Endothelial cell of umbilical vein (primary cell): ENCODE results near the gene ADCY2. TPM values are rescaled to one million over a fixed set of nuclear protein-coding genes. Genes with fewer than 3 reads are reported as not detected.

Experiments
- BruUV-seq: library from RNA; stranded (reverse); fragments of 400-500 nt; replicated peaks from 2 replicates; lab custom pipeline; 2021; lab: Mats Ljungman, UMichigan
- CTCF ChIA-PET: fragments of 300-600, 350-600 bp; sonication (Branson Sonifier 250); formaldehyde crosslinking; loops from one replicate; lab custom pipeline; 2021; ENCODE audit warnings: antibody characterized with exemption, inconsistent platforms; lab: Charles Lee
- POLR2A ChIA-PET: fragments of 300-600, 350-600 bp; sonication (Branson Sonifier 250); formaldehyde crosslinking; loops from one replicate; lab custom pipeline; 2021; ENCODE audit warnings: antibody characterized with exemption, inconsistent platforms; lab: Charles Lee
- DNase-seq: peaks from one replicate; pipeline ENCODE4 v3.0.0-alpha.2; 2011; ENCODE audit warnings: low read depth, low spot score
- FAIRE-seq: peaks from 2 replicates; lab custom pipeline; 2011; peaks lifted over from hg19 to GRCh38; lab: Jason Lieb, UNC
- H2AFZ ChIP-seq: 2 replicates; pipeline ENCODE4 v1.6.0; 2012; ENCODE audit warnings: low read depth, low read length, control low read depth, inconsistent platforms
- H3K27ac ChIP-seq: 2 replicates; pipeline ENCODE4 v1.5.1; 2011; ENCODE audit warnings: low read depth, mild to moderate bottlenecking, control low read depth, low read length, moderate library complexity; ENCODE audit not compliant: insufficient read depth
- H3K27me3 ChIP-seq, 2 experiments: 2 replicates each; pipeline versions ENCODE4 v1.6.0 to v1.6.1; 2011; ENCODE audit warnings: low read length in 2 of 2, mixed read lengths in 1 of 2; ENCODE audit not compliant: control insufficient read depth in 2 of 2, insufficient read depth in 2 of 2
- H3K36me3 ChIP-seq, 2 experiments: 2 replicates in 1 of 2; 3 replicates in 1 of 2; pipeline ENCODE4 v1.5.1; 2011; ENCODE audit warnings: low read length in 2 of 2, mild to moderate bottlenecking in 1 of 2, moderate library complexity in 1 of 2; ENCODE audit not compliant: control insufficient read depth in 2 of 2, insufficient read depth in 2 of 2; ENCODE audit errors: extremely low read depth in 1 of 2
- H3K4me1 ChIP-seq: 3 replicates; pipeline ENCODE4 v1.5.1; 2011; ENCODE audit warnings: mild to moderate bottlenecking, low read length; ENCODE audit not compliant: control insufficient read depth, insufficient read depth; ENCODE audit errors: extremely low read depth
- H3K4me2 ChIP-seq: 2 replicates; pipeline ENCODE4 v1.6.1; 2011; ENCODE audit warnings: low read length, control low read depth, mixed read lengths; ENCODE audit not compliant: insufficient read depth
- H3K4me3 ChIP-seq, 3 experiments: fragments of 200-600 bp in 1 of 3; sonication (generic), shearing (Covaris generic) in 1 of 3; replicated peaks in 1 of 3; 2 replicates each; pipeline ENCODE4 v1.5.1; 2011 to 2016; ENCODE audit warnings: control low read depth in 3 of 3, low read length in 3 of 3, mild to moderate bottlenecking in 2 of 3, inconsistent platforms in 1 of 3, low read depth in 1 of 3, moderate library complexity in 1 of 3; ENCODE audit not compliant: insufficient read depth in 1 of 3
- H3K79me2 ChIP-seq: 2 replicates; pipeline ENCODE4 v1.6.0; 2012; ENCODE audit warnings: low read length, inconsistent platforms; ENCODE audit not compliant: control insufficient read depth, insufficient read depth
- H3K9ac ChIP-seq: replicated peaks from 2 replicates; pipeline ENCODE3; 2011; ENCODE audit warnings: low read length, control low read depth; ENCODE audit not compliant: insufficient read depth; ENCODE audit errors: extremely low read depth
- H3K9me1 ChIP-seq: replicated peaks from 3 replicates; pipeline ENCODE4 v1.6.0; 2011; ENCODE audit warnings: mild to moderate bottlenecking, low read length; ENCODE audit not compliant: control insufficient read depth, insufficient read depth; ENCODE audit errors: extremely low read depth
- H3K9me3 ChIP-seq: replicated peaks from 2 replicates; pipeline ENCODE4 v1.5.1; 2012; ENCODE audit warnings: low read length, inconsistent platforms; ENCODE audit not compliant: control insufficient read depth, insufficient read depth
- H4K20me1 ChIP-seq: replicated peaks from 2 replicates; pipeline ENCODE3; 2011; ENCODE audit warnings: mild to moderate bottlenecking, low read length; ENCODE audit not compliant: control insufficient read depth, insufficient read depth; ENCODE audit errors: extremely low read depth
- EZH2 ChIP-seq: IDR thresholded peaks from 2 replicates; pipeline ENCODE4 v1.6.1; 2012; ENCODE audit warnings: borderline replicate concordance, low read depth, mild to moderate bottlenecking, moderate library complexity, low read length, inconsistent platforms; ENCODE audit not compliant: severe bottlenecking
- FOS ChIP-seq: IDR thresholded peaks from 2 replicates; pipeline ENCODE4 v1.6.1; 2011; ENCODE audit warnings: mild to moderate bottlenecking, low read length, moderate library complexity, borderline replicate concordance; ENCODE audit not compliant: insufficient read depth
- JUN ChIP-seq: IDR thresholded peaks from 2 replicates; pipeline ENCODE4 v1.6.1; 2011; ENCODE audit warnings: borderline replicate concordance, low read depth; ENCODE audit not compliant: insufficient read length, insufficient read depth
- POLR2A ChIP-seq: IDR thresholded peaks from 2 replicates; pipeline ENCODE4 v1.6.1; 2012; ENCODE audit warnings: low read depth, mild to moderate bottlenecking, control low read depth, low read length
- POLR2AphosphoS5 ChIP-seq: IDR thresholded peaks from 2 replicates; pipeline ENCODE4 v1.6.1; 2012; ENCODE audit warnings: low read depth, mild to moderate bottlenecking, control low read depth, low read length, moderate library complexity; ENCODE audit not compliant: insufficient read depth
- dilution Hi-C: fragments of 300-500 bp; cut with MboI; formaldehyde crosslinking; loops from one replicate; pipeline ENCODE4 v1.15.0; 2019; ENCODE audit warnings: low sequenced_read_pairs; ENCODE audit not compliant: extremely low pct_ligation_motif_present
- intact Hi-C: fragments of 100-400 bp; cut with micrococcal nuclease; formaldehyde crosslinking; loops from one replicate; pipeline ENCODE4 v1.10.0; 2022
- polyA plus RNA-seq, 4 experiments: library from polyadenylated mRNA; depleted of rRNA in 3 of 4; stranded (reverse) in 3 of 4; unstranded in 1 of 4; fragments of >200 nt; gene quantifications; 2 replicates each; pipeline versions ENCODE4 v1.2.1 to v1.2.3, GENCODE V29; 2011 to 2012; ENCODE audit warnings: missing spikeins in 1 of 4
- total RNA-seq: library from RNA; stranded (reverse); gene quantifications from 2 replicates; pipeline ENCODE4 v1.2.3, GENCODE V29; 2021
- TF ChIP-seq, protein P1 (sequence below): IDR thresholded peaks from 2 replicates; pipeline ENCODE4 v1.6.1; 2011; ENCODE audit not compliant: insufficient read depth, insufficient read length
- TF ChIP-seq, protein P2 (sequence below), 2 donors: IDR thresholded peaks; 1 replicate in 1 of 2; 2 replicates in 1 of 2; pipeline ENCODE4 v1.5.1; 2011; ENCODE audit warnings: low read length in 2 of 2, mild to moderate bottlenecking in 2 of 2, moderate library complexity in 2 of 2, control low read depth in 1 of 2, inconsistent platforms in 1 of 2, low read depth in 1 of 2; ENCODE audit not compliant: insufficient read depth in 1 of 2; ENCODE audit errors: extremely low read depth in 1 of 2

Gene ADCY2
- total and polyA plus RNA-seq, 2 donors (not counting 3 experiments of a cell fraction or from before 2014, with no cell fraction given): under 0.01 TPM; not detected in 1

DNA sequence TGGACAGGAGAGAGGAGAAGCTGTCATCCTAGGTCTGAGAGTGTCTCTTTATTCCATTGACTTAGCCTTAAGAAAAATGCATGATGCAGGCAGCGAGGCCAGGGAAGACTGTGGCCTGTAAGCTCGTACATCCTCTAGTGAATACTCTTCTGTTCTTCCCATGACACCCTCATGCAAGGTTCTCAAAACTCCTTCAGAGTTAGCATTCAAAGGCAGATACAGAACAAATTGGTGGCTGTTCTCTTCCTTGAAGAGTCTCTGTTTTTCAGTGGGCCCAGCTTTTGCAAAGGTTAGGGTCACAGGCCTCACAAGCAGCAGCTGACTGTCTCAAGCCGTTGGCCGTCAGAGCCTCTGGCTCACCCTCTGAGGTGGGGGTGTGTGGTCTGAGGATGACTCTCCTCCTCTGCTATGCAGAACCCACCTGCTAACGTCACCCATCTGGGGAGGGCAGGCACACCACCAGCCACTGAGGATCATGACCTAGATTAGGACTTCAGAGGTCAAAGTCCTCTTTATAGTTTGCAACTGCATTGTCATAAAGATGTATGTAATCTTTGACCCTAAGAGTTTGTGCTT, 15.1 kb downstream of the ADCY2 start:
- intact Hi-C loops (no loop called here), dilution Hi-C loops (no loop called here)
- Histone ChIP-seq H3K4me3 (no peak overlapping the region), H4K20me1 (no peaks in the 10 kb centered on the region), H3K36me3 (no peaks in the 10 kb centered on the region), H3K4me2 (no peak overlapping the region), H3K9me1 (no peaks in the 10 kb centered on the region), H3K27me3 (no peaks in the 10 kb centered on the region), H3K79me2 (no peaks in the 10 kb centered on the region), H3K9ac (no peak overlapping the region), H3K27ac (no peak overlapping the region), H3K9me3 (peaks cover 4% of the 10 kb centered on the region), H2AFZ (no peak overlapping the region), H3K4me1 (no peaks in the 10 kb centered on the region)
- TF ChIP-seq POLR2AphosphoS5 (no peak), FOS (no peak), POLR2A (no peak), EZH2 (no peak), JUN (no peak)
- TF ChIP-seq, protein P1, sequence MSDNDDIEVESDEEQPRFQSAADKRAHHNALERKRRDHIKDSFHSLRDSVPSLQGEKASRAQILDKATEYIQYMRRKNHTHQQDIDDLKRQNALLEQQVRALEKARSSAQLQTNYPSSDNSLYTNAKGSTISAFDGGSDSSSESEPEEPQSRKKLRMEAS: no peak
- TF ChIP-seq, protein P2, sequence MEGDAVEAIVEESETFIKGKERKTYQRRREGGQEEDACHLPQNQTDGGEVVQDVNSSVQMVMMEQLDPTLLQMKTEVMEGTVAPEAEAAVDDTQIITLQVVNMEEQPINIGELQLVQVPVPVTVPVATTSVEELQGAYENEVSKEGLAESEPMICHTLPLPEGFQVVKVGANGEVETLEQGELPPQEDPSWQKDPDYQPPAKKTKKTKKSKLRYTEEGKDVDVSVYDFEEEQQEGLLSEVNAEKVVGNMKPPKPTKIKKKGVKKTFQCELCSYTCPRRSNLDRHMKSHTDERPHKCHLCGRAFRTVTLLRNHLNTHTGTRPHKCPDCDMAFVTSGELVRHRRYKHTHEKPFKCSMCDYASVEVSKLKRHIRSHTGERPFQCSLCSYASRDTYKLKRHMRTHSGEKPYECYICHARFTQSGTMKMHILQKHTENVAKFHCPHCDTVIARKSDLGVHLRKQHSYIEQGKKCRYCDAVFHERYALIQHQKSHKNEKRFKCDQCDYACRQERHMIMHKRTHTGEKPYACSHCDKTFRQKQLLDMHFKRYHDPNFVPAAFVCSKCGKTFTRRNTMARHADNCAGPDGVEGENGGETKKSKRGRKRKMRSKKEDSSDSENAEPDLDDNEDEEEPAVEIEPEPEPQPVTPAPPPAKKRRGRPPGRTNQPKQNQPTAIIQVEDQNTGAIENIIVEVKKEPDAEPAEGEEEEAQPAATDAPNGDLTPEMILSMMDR (IDR thresholded peaks at IDR 0.05; ENCODE audit: extremely low read depth in 1 of 2, insufficient read depth in 1 of 2, low read depth in 1 of 2, low read length in 2 of 2): no peak
- no TSS peak for BruUV-seq
- DNase-seq: no peak
- POLR2A ChIA-PET: no interaction called here
- no peak for FAIRE-seq
- CTCF ChIA-PET: no interaction called here
